Peyer's patch (tissue), 4 donors: ENCODE results near the gene MANSC1. TPM values are rescaled to one million over a fixed set of nuclear protein-coding genes. Genes with fewer than 3 reads are reported as not detected.

Experiments
- DNase-seq, 3 donors: peaks; one replicate each; pipeline ENCODE4 v3.0.0-alpha.2; 2017 to 2019
- H3K27ac ChIP-seq, 4 donors: fragments of 200-600 bp; sonication (generic); one replicate each; pipeline ENCODE4 v1.5.1; 2016 to 2019
- H3K27me3 ChIP-seq, 2 donors: fragments of 200-600 bp; sonication (generic); one replicate each; pipeline ENCODE4 v1.5.1; 2019
- H3K36me3 ChIP-seq, 3 donors: fragments of 200-600 bp; sonication (generic); one replicate each; pipeline ENCODE4 v1.5.1; 2016 to 2019
- H3K4me1 ChIP-seq, 4 donors: fragments of 200-600 bp; sonication (generic); one replicate each; pipeline ENCODE4 v1.5.1; 2016 to 2019
- H3K4me3 ChIP-seq, 4 donors: fragments of 200-600 bp; sonication (generic); 1 replicate in 3 of 4; 2 replicates in 1 of 4; pipeline ENCODE4 v1.5.1; 2016 to 2019; ENCODE audit warnings: mild to moderate bottlenecking in 1 of 4
- H3K9me3 ChIP-seq, 4 donors: fragments of 200-600 bp; sonication (generic); one replicate each; pipeline ENCODE4 v1.5.1; 2016 to 2019; ENCODE audit warnings: mild to moderate bottlenecking in 1 of 4
- POLR2A ChIP-seq, 2 donors: fragments of 450-650 bp; IDR thresholded peaks; one replicate each; pipeline ENCODE4 v1.5.1; 2017; ENCODE audit warnings: antibody characterized with exemption in 2 of 2, mild to moderate bottlenecking in 2 of 2, moderate library complexity in 2 of 2
- total RNA-seq, 4 donors: library from RNA; depleted of rRNA; stranded (reverse); fragments of >200 nt; gene quantifications; one replicate each; pipeline ENCODE4 v1.1.0, GENCODE V29; 2016
- TF ChIP-seq, protein P1 (sequence below), 6 experiments: fragments of 450-650 bp in 4 of 6; fragments of 200-600 bp in 2 of 6; sonication (generic) in 1 of 6; IDR thresholded peaks; one replicate each; pipeline ENCODE4 v1.5.1; 2017 to 2019; ENCODE audit warnings: antibody characterized with exemption in 6 of 6, mild to moderate bottlenecking in 3 of 6, moderate library complexity in 1 of 6

MANSC1 gene
- total RNA-seq, 4 donors from 2014 or later, result 10.8 to 24.0 (median 15.1) TPM; not detected in 1

DNA sequence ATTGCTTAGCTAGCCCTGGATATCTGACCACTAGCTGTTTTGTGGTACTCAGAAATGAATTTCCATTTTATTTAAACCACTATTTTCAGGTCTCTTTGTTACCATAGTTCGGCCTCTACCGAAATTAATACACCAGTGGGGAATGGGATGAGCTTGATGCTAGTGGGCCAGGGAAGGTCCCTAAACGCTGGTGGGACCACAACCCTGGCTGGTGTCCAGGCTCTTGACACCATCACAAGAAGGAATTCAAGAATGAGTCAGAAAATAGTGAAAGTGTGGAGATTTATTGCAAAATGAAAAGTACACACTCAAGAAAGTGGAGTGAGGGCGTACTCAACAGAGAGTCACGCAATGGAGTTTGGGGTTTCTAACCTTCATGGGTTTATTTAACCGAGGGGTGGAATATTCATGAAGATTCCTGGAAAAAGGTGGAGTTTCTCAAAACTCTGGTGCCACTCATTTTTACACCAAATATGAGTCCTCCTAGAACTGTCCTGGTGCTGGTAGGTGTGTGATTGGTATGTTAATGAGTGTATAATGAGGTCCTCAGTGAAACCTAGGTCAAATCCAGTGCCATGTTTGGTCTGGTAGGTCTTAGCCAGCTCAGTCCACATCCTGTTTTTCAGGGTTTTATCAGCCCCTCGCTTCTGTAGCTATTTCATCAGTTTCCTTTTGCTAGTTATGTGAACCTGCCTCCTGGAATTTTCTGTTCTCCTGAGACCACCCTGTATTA is 44.3 kb downstream of the MANSC1 start:
- H3K9me3 ChIP-seq, result no peaks in the 10 kb centered on the region
- TF ChIP-seq, protein P1, sequence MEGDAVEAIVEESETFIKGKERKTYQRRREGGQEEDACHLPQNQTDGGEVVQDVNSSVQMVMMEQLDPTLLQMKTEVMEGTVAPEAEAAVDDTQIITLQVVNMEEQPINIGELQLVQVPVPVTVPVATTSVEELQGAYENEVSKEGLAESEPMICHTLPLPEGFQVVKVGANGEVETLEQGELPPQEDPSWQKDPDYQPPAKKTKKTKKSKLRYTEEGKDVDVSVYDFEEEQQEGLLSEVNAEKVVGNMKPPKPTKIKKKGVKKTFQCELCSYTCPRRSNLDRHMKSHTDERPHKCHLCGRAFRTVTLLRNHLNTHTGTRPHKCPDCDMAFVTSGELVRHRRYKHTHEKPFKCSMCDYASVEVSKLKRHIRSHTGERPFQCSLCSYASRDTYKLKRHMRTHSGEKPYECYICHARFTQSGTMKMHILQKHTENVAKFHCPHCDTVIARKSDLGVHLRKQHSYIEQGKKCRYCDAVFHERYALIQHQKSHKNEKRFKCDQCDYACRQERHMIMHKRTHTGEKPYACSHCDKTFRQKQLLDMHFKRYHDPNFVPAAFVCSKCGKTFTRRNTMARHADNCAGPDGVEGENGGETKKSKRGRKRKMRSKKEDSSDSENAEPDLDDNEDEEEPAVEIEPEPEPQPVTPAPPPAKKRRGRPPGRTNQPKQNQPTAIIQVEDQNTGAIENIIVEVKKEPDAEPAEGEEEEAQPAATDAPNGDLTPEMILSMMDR (IDR thresholded peaks at IDR 0.05), result no peak
- TF ChIP-seq POLR2A (IDR thresholded peaks at IDR 0.05), result no peak
- H3K27ac ChIP-seq, result no peak overlapping the region

GRCh38 chr12:12302976-12303375 is 47.1 kb downstream of the MANSC1 start:
- Histone ChIP-seq H3K4me1 (no peaks in the 10 kb centered on the region), H3K27ac (no peak overlapping the region), H3K4me3 (no peak overlapping the region), H3K36me3 (no peaks in the 10 kb centered on the region), H3K9me3 (no peaks in the 10 kb centered on the region), H3K27me3 (no peaks in the 10 kb centered on the region)
- no peak for DNase-seq
- TF ChIP-seq, protein P1 (IDR thresholded peaks at IDR 0.05), result no peak
- TF ChIP-seq POLR2A (IDR thresholded peaks at IDR 0.05), result no peak

More for the DNA sequence above, 44.3 kb downstream of the MANSC1 start:
- no peaks in the 10 kb centered on the region for H3K36me3 ChIP-seq
- H3K4me3 ChIP-seq, result no peak overlapping the region
- DNase-seq, result no peak
- no peaks in the 10 kb centered on the region for H3K4me1 ChIP-seq
- H3K27me3 ChIP-seq, result no peaks in the 10 kb centered on the region

DNA sequence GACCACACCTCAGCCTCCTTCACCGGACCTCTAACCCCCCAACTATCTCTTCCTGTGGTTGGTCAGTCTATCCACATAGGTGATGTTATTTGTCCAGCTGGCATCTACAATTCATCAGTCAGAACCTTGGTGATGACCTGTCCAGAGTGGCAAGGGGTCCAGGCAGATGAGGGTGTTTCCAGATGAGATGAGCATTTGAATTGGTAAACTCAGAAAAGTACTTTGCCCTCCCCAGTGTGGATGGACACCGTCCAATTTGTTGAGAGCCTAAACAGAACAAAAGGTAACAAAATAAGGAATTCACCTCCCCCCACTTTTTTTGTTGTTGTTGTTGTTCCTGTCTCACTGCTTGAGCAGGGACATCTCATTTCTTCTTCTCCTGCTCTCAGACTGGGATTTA is 48.9 kb downstream of the MANSC1 start:
- Histone ChIP-seq H3K36me3 (no peaks in the 10 kb centered on the region), H3K4me1 (no peaks in the 10 kb centered on the region), H3K4me3 (no peak overlapping the region), H3K9me3 (no peaks in the 10 kb centered on the region), H3K27me3 (no peaks in the 10 kb centered on the region), H3K27ac (no peak overlapping the region)
- DNase-seq, result no peak
- TF ChIP-seq, protein P1 (IDR thresholded peaks at IDR 0.05), result no peak
- no peak for TF ChIP-seq POLR2A (IDR thresholded peaks at IDR 0.05)

- no peaks in the 10 kb centered on the region for H3K4me1 ChIP-seq
- H3K9me3 ChIP-seq, result no peaks in the 10 kb centered on the region
- no peaks in the 10 kb centered on the region for H3K36me3 ChIP-seq
- TF ChIP-seq, protein P1 (IDR thresholded peaks at IDR 0.05), result no peak
- TF ChIP-seq POLR2A (IDR thresholded peaks at IDR 0.05), result no peak
- H3K27ac ChIP-seq, result no peak overlapping the region
- H3K4me3 ChIP-seq, result no peak overlapping the region
- DNase-seq, result no peak
- no peaks in the 10 kb centered on the region for H3K27me3 ChIP-seq
These were observed 52.7 kb downstream of the MANSC1 start for GRCh38 chr12:12297201-12297830.

DNA sequence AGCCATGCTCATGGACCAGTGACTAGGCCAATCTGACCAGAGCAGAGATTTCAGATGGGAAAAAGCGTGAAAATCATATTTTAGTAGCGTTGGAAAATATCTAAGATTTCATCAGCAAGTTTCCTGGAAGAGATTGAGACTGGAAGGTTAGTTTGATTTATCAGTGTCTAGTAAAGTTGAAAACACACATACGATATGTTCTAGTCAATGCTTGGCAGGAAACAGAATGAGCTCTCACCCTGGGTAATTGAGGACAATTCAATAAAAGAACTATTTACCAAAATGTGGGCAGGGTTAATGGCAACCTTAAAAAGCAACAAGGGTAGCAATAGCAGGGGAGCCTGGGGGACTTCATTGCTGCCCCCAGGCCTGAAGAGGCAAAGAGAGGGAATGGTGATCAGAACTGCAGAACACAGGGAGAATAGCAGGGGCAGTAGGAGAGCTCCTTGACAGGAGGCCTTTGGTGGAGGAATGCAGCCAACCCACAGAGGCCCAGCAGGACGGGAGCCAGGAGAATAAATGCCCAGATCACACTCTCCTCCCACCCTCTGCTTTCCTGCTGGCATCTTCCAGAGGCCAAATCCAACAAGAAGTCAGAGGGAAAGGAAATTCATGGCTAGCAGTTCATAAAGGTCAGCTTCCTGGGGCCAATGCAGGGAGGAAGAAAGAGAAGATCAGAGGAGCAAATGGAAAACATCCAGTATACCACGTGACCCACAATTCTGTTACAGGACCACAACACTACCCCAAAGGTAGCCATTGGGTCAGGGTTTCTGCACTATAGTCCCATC is 55.6 kb downstream of the MANSC1 start:
- Histone ChIP-seq H3K9me3 (no peaks in the 10 kb centered on the region), H3K27me3 (no peaks in the 10 kb centered on the region), H3K27ac (no peak overlapping the region), H3K4me3 (no peak overlapping the region), H3K36me3 (no peaks in the 10 kb centered on the region), H3K4me1 (no peaks in the 10 kb centered on the region)
- TF ChIP-seq, protein P1 (IDR thresholded peaks at IDR 0.05), result no peak
- TF ChIP-seq POLR2A (IDR thresholded peaks at IDR 0.05), result no peak
- DNase-seq, result no peak
